SK-N-SH treated with all-trans-retinoic acid at 6 μM for 48 hours (cell line): ENCODE measurements around the gene CYP11A1.

Experiments
- BACH2 ChIP-seq: fragments of 250-450 bp; sonication (Bioruptor Pico); IDR thresholded peaks from 2 replicates; pipeline ENCODE4 v1.9.0; 2021; ENCODE audit warnings: mild to moderate bottlenecking, borderline replicate concordance
- RARB ChIP-seq: fragments of 250-450 bp; sonication (Bioruptor Pico); IDR thresholded peaks from 2 replicates; pipeline ENCODE4 v1.8.0; 2021; ENCODE audit warnings: mild to moderate bottlenecking, moderate library complexity
- SNAI2 ChIP-seq: fragments of 250-450 bp; sonication (Bioruptor Pico); IDR thresholded peaks from 2 replicates; pipeline ENCODE4 v1.5.0; 2020; ENCODE audit warnings: mild to moderate bottlenecking, moderate library complexity
- ZC3H10 ChIP-seq: fragments of 250-450 bp; sonication (Bioruptor Pico); IDR thresholded peaks from 2 replicates; pipeline ENCODE4 v1.5.1; 2021; ENCODE audit warnings: mild to moderate bottlenecking, moderate library complexity
- ZFP3 ChIP-seq: fragments of 250-450 bp; sonication (Bioruptor Pico); IDR thresholded peaks from 2 replicates; pipeline ENCODE4 v1.5.0; 2020; ENCODE audit warnings: mild to moderate bottlenecking, moderate library complexity
- TF ChIP-seq, protein P1 (sequence below): fragments of 250-450 bp; sonication (Bioruptor Pico); IDR thresholded peaks from 2 replicates; pipeline ENCODE4 v1.8.0; 2021; ENCODE audit warnings: low read depth, mild to moderate bottlenecking, moderate library complexity, borderline replicate concordance
- TF ChIP-seq, protein P2 (sequence below): fragments of 250-450 bp; sonication (Bioruptor Pico); IDR thresholded peaks from 2 replicates; pipeline ENCODE4 v1.5.1; 2021; ENCODE audit warnings: mild to moderate bottlenecking, moderate library complexity
- TF ChIP-seq, protein P3 (sequence below): fragments of 250-450 bp; sonication (Bioruptor Pico); IDR thresholded peaks from 2 replicates; pipeline ENCODE4 v1.5.1; 2020; ENCODE audit warnings: low read depth, mild to moderate bottlenecking, moderate library complexity
- TF ChIP-seq, protein P4 (sequence below): fragments of 250-450 bp; sonication (Bioruptor Pico); IDR thresholded peaks from 2 replicates; pipeline ENCODE4 v1.8.0; 2020; ENCODE audit warnings: mild to moderate bottlenecking, moderate library complexity, borderline replicate concordance

- TF ChIP-seq, protein P1, sequence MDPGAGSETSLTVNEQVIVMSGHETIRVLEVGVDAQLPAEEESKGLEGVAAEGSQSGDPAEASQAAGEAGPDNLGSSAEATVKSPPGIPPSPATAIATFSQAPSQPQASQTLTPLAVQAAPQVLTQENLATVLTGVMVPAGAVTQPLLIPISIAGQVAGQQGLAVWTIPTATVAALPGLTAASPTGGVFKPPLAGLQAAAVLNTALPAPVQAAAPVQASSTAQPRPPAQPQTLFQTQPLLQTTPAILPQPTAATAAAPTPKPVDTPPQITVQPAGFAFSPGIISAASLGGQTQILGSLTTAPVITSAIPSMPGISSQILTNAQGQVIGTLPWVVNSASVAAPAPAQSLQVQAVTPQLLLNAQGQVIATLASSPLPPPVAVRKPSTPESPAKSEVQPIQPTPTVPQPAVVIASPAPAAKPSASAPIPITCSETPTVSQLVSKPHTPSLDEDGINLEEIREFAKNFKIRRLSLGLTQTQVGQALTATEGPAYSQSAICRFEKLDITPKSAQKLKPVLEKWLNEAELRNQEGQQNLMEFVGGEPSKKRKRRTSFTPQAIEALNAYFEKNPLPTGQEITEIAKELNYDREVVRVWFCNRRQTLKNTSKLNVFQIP (CRISPR knock-in tag) = no peak
- TF ChIP-seq SNAI2 = no peak
- no peak for TF ChIP-seq ZC3H10 (CRISPR knock-in tag)
- TF ChIP-seq, protein P2, sequence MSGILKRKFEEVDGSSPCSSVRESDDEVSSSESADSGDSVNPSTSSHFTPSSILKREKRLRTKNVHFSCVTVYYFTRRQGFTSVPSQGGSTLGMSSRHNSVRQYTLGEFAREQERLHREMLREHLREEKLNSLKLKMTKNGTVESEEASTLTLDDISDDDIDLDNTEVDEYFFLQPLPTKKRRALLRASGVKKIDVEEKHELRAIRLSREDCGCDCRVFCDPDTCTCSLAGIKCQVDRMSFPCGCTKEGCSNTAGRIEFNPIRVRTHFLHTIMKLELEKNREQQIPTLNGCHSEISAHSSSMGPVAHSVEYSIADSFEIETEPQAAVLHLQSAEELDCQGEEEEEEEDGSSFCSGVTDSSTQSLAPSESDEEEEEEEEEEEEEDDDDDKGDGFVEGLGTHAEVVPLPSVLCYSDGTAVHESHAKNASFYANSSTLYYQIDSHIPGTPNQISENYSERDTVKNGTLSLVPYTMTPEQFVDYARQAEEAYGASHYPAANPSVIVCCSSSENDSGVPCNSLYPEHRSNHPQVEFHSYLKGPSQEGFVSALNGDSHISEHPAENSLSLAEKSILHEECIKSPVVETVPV (CRISPR knock-in tag) = no peak
- no peak for TF ChIP-seq ZFP3
- TF ChIP-seq BACH2 (CRISPR knock-in tag) = no peak
- TF ChIP-seq, protein P3, sequence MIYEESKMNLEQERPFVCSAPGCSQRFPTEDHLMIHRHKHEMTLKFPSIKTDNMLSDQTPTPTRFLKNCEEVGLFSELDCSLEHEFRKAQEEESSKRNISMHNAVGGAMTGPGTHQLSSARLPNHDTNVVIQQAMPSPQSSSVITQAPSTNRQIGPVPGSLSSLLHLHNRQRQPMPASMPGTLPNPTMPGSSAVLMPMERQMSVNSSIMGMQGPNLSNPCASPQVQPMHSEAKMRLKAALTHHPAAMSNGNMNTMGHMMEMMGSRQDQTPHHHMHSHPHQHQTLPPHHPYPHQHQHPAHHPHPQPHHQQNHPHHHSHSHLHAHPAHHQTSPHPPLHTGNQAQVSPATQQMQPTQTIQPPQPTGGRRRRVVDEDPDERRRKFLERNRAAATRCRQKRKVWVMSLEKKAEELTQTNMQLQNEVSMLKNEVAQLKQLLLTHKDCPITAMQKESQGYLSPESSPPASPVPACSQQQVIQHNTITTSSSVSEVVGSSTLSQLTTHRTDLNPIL = no peak
- TF ChIP-seq, protein P4, sequence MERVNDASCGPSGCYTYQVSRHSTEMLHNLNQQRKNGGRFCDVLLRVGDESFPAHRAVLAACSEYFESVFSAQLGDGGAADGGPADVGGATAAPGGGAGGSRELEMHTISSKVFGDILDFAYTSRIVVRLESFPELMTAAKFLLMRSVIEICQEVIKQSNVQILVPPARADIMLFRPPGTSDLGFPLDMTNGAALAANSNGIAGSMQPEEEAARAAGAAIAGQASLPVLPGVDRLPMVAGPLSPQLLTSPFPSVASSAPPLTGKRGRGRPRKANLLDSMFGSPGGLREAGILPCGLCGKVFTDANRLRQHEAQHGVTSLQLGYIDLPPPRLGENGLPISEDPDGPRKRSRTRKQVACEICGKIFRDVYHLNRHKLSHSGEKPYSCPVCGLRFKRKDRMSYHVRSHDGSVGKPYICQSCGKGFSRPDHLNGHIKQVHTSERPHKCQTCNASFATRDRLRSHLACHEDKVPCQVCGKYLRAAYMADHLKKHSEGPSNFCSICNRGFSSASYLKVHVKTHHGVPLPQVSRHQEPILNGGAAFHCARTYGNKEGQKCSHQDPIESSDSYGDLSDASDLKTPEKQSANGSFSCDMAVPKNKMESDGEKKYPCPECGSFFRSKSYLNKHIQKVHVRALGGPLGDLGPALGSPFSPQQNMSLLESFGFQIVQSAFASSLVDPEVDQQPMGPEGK (CRISPR knock-in tag) = no peak
- no peak for TF ChIP-seq RARB (CRISPR knock-in tag)
These were observed 67.2 kb downstream of the CYP11A1 start for GRCh38 chr15:74300057-74300795.
